ENCODE data around the gene ANKIB1. TPM values are rescaled to one million over a fixed set of nuclear protein-coding genes. Genes with fewer than 3 reads are reported as not detected.
"Not testable (repeated sequence)": the region's sequence is repeated elsewhere in the genome, so short reads cannot be mapped to it uniquely, and the experiment has no call there.

ANKIB1 gene
- total RNA-seq, 1 donor from 2014 or later: 41.9 TPM

- no peak for TF ChIP-seq CTCF (conservative IDR thresholded peaks at IDR 0.05)
- Mint-ChIP-seq H3K4me3 (no peak overlapping the region), H3K4me1 (no peaks in the 10 kb centered on the region), H3K27ac (ENCODE audit: unreplicated experiment) (no peak overlapping the region), H3K36me3 (ENCODE audit: low read depth) (peaks cover 11% of the 10 kb centered on the region), H3K27me3 (ENCODE audit: low read depth) (no peaks in the 10 kb centered on the region), H3K9me3 (no peaks in the 10 kb centered on the region)
- DNase-seq (ENCODE audit: low read depth, low spot score): no peak
Observed at GRCh38 chr7:92356406-92356805, 110.6 kb downstream of the ANKIB1 start.

- no peak for DNase-seq (ENCODE audit: low read depth, low spot score)
- H3K4me1 Mint-ChIP-seq: no peaks in the 10 kb centered on the region
- H3K9me3 Mint-ChIP-seq: no peaks in the 10 kb centered on the region
- H3K36me3 Mint-ChIP-seq (ENCODE audit: low read depth): peaks cover 11% of the 10 kb centered on the region
- H3K27ac Mint-ChIP-seq (ENCODE audit: unreplicated experiment): no peak overlapping the region
- no peak for TF ChIP-seq CTCF (conservative IDR thresholded peaks at IDR 0.05)
- H3K27me3 Mint-ChIP-seq (ENCODE audit: low read depth): no peaks in the 10 kb centered on the region
- no peak overlapping the region for H3K4me3 Mint-ChIP-seq
Observed at GRCh38 chr7:92357260-92357659, 111.5 kb downstream of the ANKIB1 start.

- H3K9me3 Mint-ChIP-seq; H3K4me3 Mint-ChIP-seq; H3K27ac Mint-ChIP-seq (ENCODE audit: unreplicated experiment); H3K36me3 Mint-ChIP-seq (ENCODE audit: low read depth); DNase-seq (ENCODE audit: low read depth, low spot score); H3K27me3 Mint-ChIP-seq (ENCODE audit: low read depth); H3K4me1 Mint-ChIP-seq: not testable (repeated sequence)
Observed at GRCh38 chr7:92359179-92359578, 113.4 kb downstream of the ANKIB1 start.

- no peak overlapping the region for H3K4me3 Mint-ChIP-seq
- no peaks in the 10 kb centered on the region for H3K27me3 Mint-ChIP-seq (ENCODE audit: low read depth)
- H3K27ac Mint-ChIP-seq (ENCODE audit: unreplicated experiment): no peak overlapping the region
- TF ChIP-seq CTCF (conservative IDR thresholded peaks at IDR 0.05): no peak
- peaks cover 10% of the 10 kb centered on the region for H3K36me3 Mint-ChIP-seq (ENCODE audit: low read depth)
- no peaks in the 10 kb centered on the region for H3K9me3 Mint-ChIP-seq
- no peaks in the 10 kb centered on the region for H3K4me1 Mint-ChIP-seq
- no peak for DNase-seq (ENCODE audit: low read depth, low spot score)
Observed at GRCh38 chr7:92359801-92360200, 114.0 kb downstream of the ANKIB1 start.

GRCh38 chr7:92360387-92360786 is 114.6 kb downstream of the ANKIB1 start:
- no peak for TF ChIP-seq CTCF (conservative IDR thresholded peaks at IDR 0.05)
- Mint-ChIP-seq H3K27ac (ENCODE audit: unreplicated experiment) (no peak overlapping the region), H3K4me1 (no peaks in the 10 kb centered on the region), H3K4me3 (no peak overlapping the region), H3K36me3 (ENCODE audit: low read depth) (peaks cover 12% of the 10 kb centered on the region), H3K27me3 (ENCODE audit: low read depth) (no peaks in the 10 kb centered on the region), H3K9me3 (no peaks in the 10 kb centered on the region)
- DNase-seq (ENCODE audit: low read depth, low spot score): no peak

GRCh38 chr7:92362131-92362530 is 116.4 kb downstream of the ANKIB1 start:
- Mint-ChIP-seq H3K36me3 (ENCODE audit: low read depth) (peaks cover 17% of the 10 kb centered on the region), H3K9me3 (no peaks in the 10 kb centered on the region), H3K4me1 (no peaks in the 10 kb centered on the region), H3K27ac (ENCODE audit: unreplicated experiment) (no peak overlapping the region), H3K4me3 (no peak overlapping the region), H3K27me3 (ENCODE audit: low read depth) (no peaks in the 10 kb centered on the region)
- no peak for DNase-seq (ENCODE audit: low read depth, low spot score)
- TF ChIP-seq CTCF (conservative IDR thresholded peaks at IDR 0.05): no peak
